Endothelial cell of umbilical vein (primary cell): ENCODE data around the gene EPHA5. TPM values are rescaled to one million over a fixed set of nuclear protein-coding genes. Genes with fewer than 3 reads are reported as not detected.

Experiments
- BruUV-seq: library from RNA; stranded (reverse); fragments of 400-500 nt; replicated peaks from 2 replicates; lab custom pipeline; 2021; lab: Mats Ljungman, UMichigan
- CTCF ChIA-PET: fragments of 300-600, 350-600 bp; sonication (Branson Sonifier 250); formaldehyde crosslinking; loops from one replicate; lab custom pipeline; 2021; ENCODE audit warnings: antibody characterized with exemption, inconsistent platforms; lab: Charles Lee
- POLR2A ChIA-PET: fragments of 300-600, 350-600 bp; sonication (Branson Sonifier 250); formaldehyde crosslinking; loops from one replicate; lab custom pipeline; 2021; ENCODE audit warnings: antibody characterized with exemption, inconsistent platforms; lab: Charles Lee
- DNase-seq: peaks from one replicate; pipeline ENCODE4 v3.0.0-alpha.2; 2011; ENCODE audit warnings: low read depth, low spot score
- FAIRE-seq: peaks from 2 replicates; lab custom pipeline; 2011; peaks lifted over from hg19 to GRCh38; lab: Jason Lieb, UNC
- H2AFZ ChIP-seq: 2 replicates; pipeline ENCODE4 v1.6.0; 2012; ENCODE audit warnings: low read depth, low read length, control low read depth, inconsistent platforms
- H3K27ac ChIP-seq: 2 replicates; pipeline ENCODE4 v1.5.1; 2011; ENCODE audit warnings: low read depth, mild to moderate bottlenecking, control low read depth, low read length, moderate library complexity; ENCODE audit not compliant: insufficient read depth
- H3K27me3 ChIP-seq, 2 experiments: 2 replicates each; pipeline versions ENCODE4 v1.6.0 to v1.6.1; 2011; ENCODE audit warnings: low read length in 2 of 2, mixed read lengths in 1 of 2; ENCODE audit not compliant: control insufficient read depth in 2 of 2, insufficient read depth in 2 of 2
- H3K36me3 ChIP-seq, 2 experiments: 2 replicates in 1 of 2; 3 replicates in 1 of 2; pipeline ENCODE4 v1.5.1; 2011; ENCODE audit warnings: low read length in 2 of 2, mild to moderate bottlenecking in 1 of 2, moderate library complexity in 1 of 2; ENCODE audit not compliant: control insufficient read depth in 2 of 2, insufficient read depth in 2 of 2; ENCODE audit errors: extremely low read depth in 1 of 2
- H3K4me1 ChIP-seq: 3 replicates; pipeline ENCODE4 v1.5.1; 2011; ENCODE audit warnings: mild to moderate bottlenecking, low read length; ENCODE audit not compliant: control insufficient read depth, insufficient read depth; ENCODE audit errors: extremely low read depth
- H3K4me2 ChIP-seq: 2 replicates; pipeline ENCODE4 v1.6.1; 2011; ENCODE audit warnings: low read length, control low read depth, mixed read lengths; ENCODE audit not compliant: insufficient read depth
- H3K4me3 ChIP-seq, 3 experiments: fragments of 200-600 bp in 1 of 3; sonication (generic), shearing (Covaris generic) in 1 of 3; replicated peaks in 1 of 3; 2 replicates each; pipeline ENCODE4 v1.5.1; 2011 to 2016; ENCODE audit warnings: control low read depth in 3 of 3, low read length in 3 of 3, mild to moderate bottlenecking in 2 of 3, inconsistent platforms in 1 of 3, low read depth in 1 of 3, moderate library complexity in 1 of 3; ENCODE audit not compliant: insufficient read depth in 1 of 3
- H3K79me2 ChIP-seq: 2 replicates; pipeline ENCODE4 v1.6.0; 2012; ENCODE audit warnings: low read length, inconsistent platforms; ENCODE audit not compliant: control insufficient read depth, insufficient read depth
- H3K9ac ChIP-seq: replicated peaks from 2 replicates; pipeline ENCODE3; 2011; ENCODE audit warnings: low read length, control low read depth; ENCODE audit not compliant: insufficient read depth; ENCODE audit errors: extremely low read depth
- H3K9me1 ChIP-seq: replicated peaks from 3 replicates; pipeline ENCODE4 v1.6.0; 2011; ENCODE audit warnings: mild to moderate bottlenecking, low read length; ENCODE audit not compliant: control insufficient read depth, insufficient read depth; ENCODE audit errors: extremely low read depth
- H3K9me3 ChIP-seq: replicated peaks from 2 replicates; pipeline ENCODE4 v1.5.1; 2012; ENCODE audit warnings: low read length, inconsistent platforms; ENCODE audit not compliant: control insufficient read depth, insufficient read depth
- H4K20me1 ChIP-seq: replicated peaks from 2 replicates; pipeline ENCODE3; 2011; ENCODE audit warnings: mild to moderate bottlenecking, low read length; ENCODE audit not compliant: control insufficient read depth, insufficient read depth; ENCODE audit errors: extremely low read depth
- EZH2 ChIP-seq: IDR thresholded peaks from 2 replicates; pipeline ENCODE4 v1.6.1; 2012; ENCODE audit warnings: borderline replicate concordance, low read depth, mild to moderate bottlenecking, moderate library complexity, low read length, inconsistent platforms; ENCODE audit not compliant: severe bottlenecking
- FOS ChIP-seq: IDR thresholded peaks from 2 replicates; pipeline ENCODE4 v1.6.1; 2011; ENCODE audit warnings: mild to moderate bottlenecking, low read length, moderate library complexity, borderline replicate concordance; ENCODE audit not compliant: insufficient read depth
- GATA2 ChIP-seq: IDR thresholded peaks from 2 replicates; pipeline ENCODE4 v1.7.0; 2011; ENCODE audit warnings: low read depth, mild to moderate bottlenecking, moderate library complexity, mixed read lengths, low read length; ENCODE audit not compliant: insufficient read length, insufficient read depth
- JUN ChIP-seq: IDR thresholded peaks from 2 replicates; pipeline ENCODE4 v1.6.1; 2011; ENCODE audit warnings: borderline replicate concordance, low read depth; ENCODE audit not compliant: insufficient read length, insufficient read depth
- MAX ChIP-seq: IDR thresholded peaks from 2 replicates; pipeline ENCODE4 v1.6.1; 2011; ENCODE audit not compliant: insufficient read depth, insufficient read length
- MYC ChIP-seq: IDR thresholded peaks from one replicate; pipeline ENCODE4 v1.6.1; 2011; ENCODE audit warnings: mild to moderate bottlenecking, low read depth, low read length
- POLR2A ChIP-seq: IDR thresholded peaks from 2 replicates; pipeline ENCODE4 v1.6.1; 2012; ENCODE audit warnings: low read depth, mild to moderate bottlenecking, control low read depth, low read length
- POLR2AphosphoS5 ChIP-seq: IDR thresholded peaks from 2 replicates; pipeline ENCODE4 v1.6.1; 2012; ENCODE audit warnings: low read depth, mild to moderate bottlenecking, control low read depth, low read length, moderate library complexity; ENCODE audit not compliant: insufficient read depth
- dilution Hi-C: fragments of 300-500 bp; cut with MboI; formaldehyde crosslinking; loops from one replicate; pipeline ENCODE4 v1.15.0; 2019; ENCODE audit warnings: low sequenced_read_pairs; ENCODE audit not compliant: extremely low pct_ligation_motif_present
- intact Hi-C: fragments of 100-400 bp; cut with micrococcal nuclease; formaldehyde crosslinking; loops from one replicate; pipeline ENCODE4 v1.10.0; 2022
- polyA plus RNA-seq, 4 experiments: library from polyadenylated mRNA; depleted of rRNA in 3 of 4; stranded (reverse) in 3 of 4; unstranded in 1 of 4; fragments of >200 nt; gene quantifications; 2 replicates each; pipeline versions ENCODE4 v1.2.1 to v1.2.3, GENCODE V29; 2011 to 2012; ENCODE audit warnings: missing spikeins in 1 of 4
- total RNA-seq: library from RNA; stranded (reverse); gene quantifications from 2 replicates; pipeline ENCODE4 v1.2.3, GENCODE V29; 2021
- TF ChIP-seq, protein P1 (sequence below), 2 donors: IDR thresholded peaks; 1 replicate in 1 of 2; 2 replicates in 1 of 2; pipeline ENCODE4 v1.5.1; 2011; ENCODE audit warnings: low read length in 2 of 2, mild to moderate bottlenecking in 2 of 2, moderate library complexity in 2 of 2, control low read depth in 1 of 2, inconsistent platforms in 1 of 2, low read depth in 1 of 2; ENCODE audit not compliant: insufficient read depth in 1 of 2; ENCODE audit errors: extremely low read depth in 1 of 2

EPHA5 gene
- total and polyA plus RNA-seq, 2 donors (not counting 3 experiments of a cell fraction or from before 2014, with no cell fraction given): 0.31 to 0.39 TPM

- ChIA-PET CTCF (interaction anchor here (1.2 kb wide), 1 partner anchor 14 kb away, joined by 3 read pairs; no protein-coding TSS in a partner anchor), POLR2A (no interaction called here)
- BruUV-seq: no TSS peak
- H3K36me3 ChIP-seq: no peaks in the 10 kb centered on the region
- H3K4me1 ChIP-seq: no peaks in the 10 kb centered on the region
- FAIRE-seq (no peak), DNase-seq (no peak)
- H2AFZ ChIP-seq: no peak overlapping the region
- no peak overlapping the region for H3K4me2 ChIP-seq
- H3K9me3 ChIP-seq: no peaks in the 10 kb centered on the region
- no peak overlapping the region for H3K4me3 ChIP-seq
- no peak overlapping the region for H3K27ac ChIP-seq
- dilution Hi-C loops: no loop called here
- H3K79me2 ChIP-seq: no peaks in the 10 kb centered on the region
- no peaks in the 10 kb centered on the region for H3K9me1 ChIP-seq
- TF ChIP-seq JUN (no peak), POLR2AphosphoS5 (no peak), GATA2 (no peak), FOS (no peak), MYC (no peak), POLR2A (no peak), EZH2 (no peak), MAX (no peak)
- TF ChIP-seq, protein P1, sequence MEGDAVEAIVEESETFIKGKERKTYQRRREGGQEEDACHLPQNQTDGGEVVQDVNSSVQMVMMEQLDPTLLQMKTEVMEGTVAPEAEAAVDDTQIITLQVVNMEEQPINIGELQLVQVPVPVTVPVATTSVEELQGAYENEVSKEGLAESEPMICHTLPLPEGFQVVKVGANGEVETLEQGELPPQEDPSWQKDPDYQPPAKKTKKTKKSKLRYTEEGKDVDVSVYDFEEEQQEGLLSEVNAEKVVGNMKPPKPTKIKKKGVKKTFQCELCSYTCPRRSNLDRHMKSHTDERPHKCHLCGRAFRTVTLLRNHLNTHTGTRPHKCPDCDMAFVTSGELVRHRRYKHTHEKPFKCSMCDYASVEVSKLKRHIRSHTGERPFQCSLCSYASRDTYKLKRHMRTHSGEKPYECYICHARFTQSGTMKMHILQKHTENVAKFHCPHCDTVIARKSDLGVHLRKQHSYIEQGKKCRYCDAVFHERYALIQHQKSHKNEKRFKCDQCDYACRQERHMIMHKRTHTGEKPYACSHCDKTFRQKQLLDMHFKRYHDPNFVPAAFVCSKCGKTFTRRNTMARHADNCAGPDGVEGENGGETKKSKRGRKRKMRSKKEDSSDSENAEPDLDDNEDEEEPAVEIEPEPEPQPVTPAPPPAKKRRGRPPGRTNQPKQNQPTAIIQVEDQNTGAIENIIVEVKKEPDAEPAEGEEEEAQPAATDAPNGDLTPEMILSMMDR (IDR thresholded peaks at IDR 0.05; ENCODE audit: extremely low read depth in 1 of 2, insufficient read depth in 1 of 2, low read depth in 1 of 2, low read length in 2 of 2): no peak
- H4K20me1 ChIP-seq: no peaks in the 10 kb centered on the region
- intact Hi-C loops: no loop called here
- no peaks in the 10 kb centered on the region for H3K27me3 ChIP-seq
- H3K9ac ChIP-seq: no peak overlapping the region
Measured at GRCh38 chr4:65399084-65399483, 271.2 kb downstream of the EPHA5 start.
